Liver (tissue), 9 donors: Measurements from ENCODE around the gene UTF1. TPM values are rescaled to one million over a fixed set of nuclear protein-coding genes. Genes with fewer than 3 reads are reported as not detected.

ENCODE experiments used
- DNase-seq: peaks from one replicate; pipeline ENCODE4 v3.0.0-alpha.2; 2017; ENCODE audit warnings: low spot score
- H3K27ac ChIP-seq, 2 donors: one replicate each; pipeline ENCODE4 v1.7.0; 2013; ENCODE audit warnings: inconsistent platforms in 2 of 2, low read length in 2 of 2, control low read depth in 1 of 2, low read depth in 1 of 2, mild to moderate bottlenecking in 1 of 2
- H3K27me3 ChIP-seq, 4 donors: one replicate each; pipeline versions ENCODE4 v1.6.1 to v1.7.0; 2013; ENCODE audit warnings: low read length in 3 of 4, inconsistent platforms in 1 of 4, mild to moderate bottlenecking in 1 of 4, moderate library complexity in 1 of 4; ENCODE audit not compliant: control insufficient read depth in 4 of 4, insufficient read depth in 4 of 4
- H3K36me3 ChIP-seq, 4 donors: one replicate each; pipeline versions ENCODE4 v1.6.1 to v1.7.0; 2013; ENCODE audit warnings: low read length in 3 of 4, mild to moderate bottlenecking in 3 of 4, low read depth in 1 of 4, moderate library complexity in 1 of 4; ENCODE audit not compliant: control insufficient read depth in 4 of 4, insufficient read depth in 3 of 4
- H3K4me1 ChIP-seq, 4 donors: one replicate each; pipeline versions ENCODE4 v1.6.1 to v1.7.0; 2013; ENCODE audit warnings: low read length in 3 of 4, mild to moderate bottlenecking in 3 of 4, moderate library complexity in 1 of 4; ENCODE audit not compliant: control insufficient read depth in 4 of 4, insufficient read depth in 4 of 4
- H3K4me3 ChIP-seq, 3 donors: one replicate each; pipeline versions ENCODE4 v1.6.1 to v1.7.0; 2013; ENCODE audit warnings: low read length in 3 of 3, control low read depth in 1 of 3, low read depth in 1 of 3, mild to moderate bottlenecking in 1 of 3
- H3K9ac ChIP-seq, 2 donors: one replicate each; pipeline ENCODE4 v1.7.0; 2013; ENCODE audit warnings: low read length in 2 of 2, mild to moderate bottlenecking in 2 of 2, moderate library complexity in 2 of 2, control low read depth in 1 of 2, low read depth in 1 of 2
- H3K9me3 ChIP-seq, 4 donors: one replicate each; pipeline versions ENCODE4 v1.6.1 to v1.7.0; 2013; ENCODE audit warnings: low read length in 3 of 4; ENCODE audit not compliant: control insufficient read depth in 4 of 4
- EGR1 ChIP-seq, 2 donors: IDR thresholded peaks; 2 replicates each; pipeline ENCODE4 v1.6.1; 2016 to 2018; ENCODE audit warnings: antibody characterized with exemption in 2 of 2, low read depth in 2 of 2
- FOXA1 ChIP-seq: IDR thresholded peaks from 2 replicates; pipeline ENCODE4 v1.6.1; 2016; ENCODE audit warnings: antibody characterized with exemption
- FOXA2 ChIP-seq: IDR thresholded peaks from 2 replicates; pipeline ENCODE4 v1.6.1; 2016; ENCODE audit warnings: antibody characterized with exemption
- GABPA ChIP-seq, 2 donors: IDR thresholded peaks in 1 of 2; conservative IDR thresholded peaks in 1 of 2; 2 replicates each; pipeline ENCODE4 v1.6.1; 2016; ENCODE audit warnings: antibody characterized with exemption in 2 of 2, mild to moderate bottlenecking in 1 of 2, moderate library complexity in 1 of 2
- HNF4A ChIP-seq, 2 donors: conservative IDR thresholded peaks; 2 replicates each; pipeline ENCODE4 v1.6.1; 2016; ENCODE audit warnings: antibody characterized with exemption in 2 of 2, mild to moderate bottlenecking in 2 of 2
- HNF4G ChIP-seq: IDR thresholded peaks from 2 replicates; pipeline ENCODE4 v1.6.1; 2016; ENCODE audit warnings: antibody characterized with exemption
- JUND ChIP-seq, 2 donors: IDR thresholded peaks; 2 replicates each; pipeline ENCODE4 v1.6.1; 2016; ENCODE audit warnings: antibody characterized with exemption in 2 of 2
- NR2F2 ChIP-seq: IDR thresholded peaks from 2 replicates; pipeline ENCODE4 v1.6.1; 2016; ENCODE audit warnings: antibody characterized with exemption
- RAD21 ChIP-seq, 2 donors: IDR thresholded peaks; 2 replicates each; pipeline ENCODE4 v1.6.1; 2016; ENCODE audit warnings: antibody characterized with exemption in 2 of 2, mild to moderate bottlenecking in 2 of 2
- RXRA ChIP-seq, 2 donors: IDR thresholded peaks; 2 replicates each; pipeline ENCODE4 v1.6.1; 2017 to 2018; ENCODE audit warnings: antibody characterized with exemption in 2 of 2, mild to moderate bottlenecking in 1 of 2
- SP1 ChIP-seq: IDR thresholded peaks from 2 replicates; pipeline ENCODE4 v1.6.1; 2018; ENCODE audit warnings: antibody characterized with exemption, mild to moderate bottlenecking
- TAF1 ChIP-seq: conservative IDR thresholded peaks from 2 replicates; pipeline ENCODE4 v1.6.1; 2016; ENCODE audit warnings: antibody characterized with exemption, mild to moderate bottlenecking
- YY1 ChIP-seq: IDR thresholded peaks from 2 replicates; pipeline ENCODE4 v1.6.1; 2016; ENCODE audit warnings: antibody characterized with exemption, mild to moderate bottlenecking
- WGBS: extraction: QIAGEN DNeasy Blood & Tissue Kit; methylation state at CpG from one replicate; pipeline ENCODE4 v1.1.7; 2013; 5-methylcytosine and 5-hydroxymethylcytosine counted together
- polyA plus RNA-seq, 2 donors: library from polyadenylated mRNA; stranded (reverse) in 1 of 2; unstranded in 1 of 2; fragments of 200-250 nt in 1 of 2; fragments of >200 nt in 1 of 2; fragmentation: Nextera tagmentation in 1 of 2; extraction: Ambion mirVana in 1 of 2; gene quantifications; one replicate each; pipeline versions ENCODE4 v1.2.1 to v1.2.3, GENCODE V29; 2013 to 2015
- total RNA-seq, 2 donors: library from RNA; depleted of rRNA; stranded (reverse); fragments of >200 nt; gene quantifications; one replicate each; pipeline ENCODE4 v1.2.3, GENCODE V29; 2014
- TF ChIP-seq, protein P1 (sequence below): IDR thresholded peaks from 2 replicates; pipeline ENCODE4 v1.6.1; 2016; ENCODE audit warnings: antibody characterized with exemption, mild to moderate bottlenecking
- TF ChIP-seq, protein P2 (sequence below): IDR thresholded peaks from 2 replicates; pipeline ENCODE4 v1.6.1; 2016; ENCODE audit warnings: antibody characterized with exemption
- TF ChIP-seq, protein P3 (sequence below): IDR thresholded peaks from 2 replicates; pipeline ENCODE4 v1.6.1; 2016; ENCODE audit warnings: antibody characterized with exemption
- TF ChIP-seq, protein P4 (sequence below): IDR thresholded peaks from 2 replicates; pipeline ENCODE4 v1.6.1; 2016; ENCODE audit warnings: antibody characterized with exemption
- TF ChIP-seq, protein P5 (sequence below): fragments of 150-350 bp; IDR thresholded peaks from 2 replicates; pipeline ENCODE4 v1.5.1; 2017; ENCODE audit warnings: improper control_type of control experiment, low read depth, low read length; ENCODE audit not compliant: missing input control
- donor health status: healthy.
- donor health status: healthy.
- donor health status: healthy.
- donor health status: healthy.
- donor health status: healthy.

Gene UTF1
- total and polyA plus RNA-seq, 4 donors = not detected

DNA sequence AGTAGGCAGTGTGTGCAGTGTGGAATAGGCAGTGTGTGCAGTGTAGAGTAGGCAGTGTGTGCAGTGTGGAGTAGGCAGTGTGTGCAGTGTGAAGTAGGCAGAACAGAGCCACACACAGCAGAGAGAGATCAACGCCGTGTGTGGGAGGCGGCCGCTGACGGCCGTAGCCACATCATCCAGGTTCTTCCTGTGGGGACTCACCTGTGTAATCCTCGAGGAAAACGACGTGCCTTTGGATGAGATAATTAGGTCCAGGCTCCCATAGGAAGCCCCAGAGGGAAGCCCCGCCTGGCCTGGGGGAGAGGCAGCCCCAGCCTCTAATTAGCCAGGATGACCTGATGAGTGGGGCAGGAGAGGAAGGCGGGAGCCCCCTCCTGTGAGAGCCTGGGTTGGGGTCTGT lies 44.6 kb upstream of the UTF1 start:
- no peak for DNase-seq
- H3K4me3 ChIP-seq = no peak overlapping the region
- H3K9ac ChIP-seq = no peak overlapping the region
- no peak overlapping the region for H3K27ac ChIP-seq
- TF ChIP-seq HNF4A (conservative IDR thresholded peaks at IDR 0.05) = no peak
- TF ChIP-seq RAD21 (IDR thresholded peaks at IDR 0.05) = no peak
- no peak for TF ChIP-seq EGR1 (IDR thresholded peaks at IDR 0.05; ENCODE audit: low read depth in 2 of 2)
- TF ChIP-seq, protein P1, sequence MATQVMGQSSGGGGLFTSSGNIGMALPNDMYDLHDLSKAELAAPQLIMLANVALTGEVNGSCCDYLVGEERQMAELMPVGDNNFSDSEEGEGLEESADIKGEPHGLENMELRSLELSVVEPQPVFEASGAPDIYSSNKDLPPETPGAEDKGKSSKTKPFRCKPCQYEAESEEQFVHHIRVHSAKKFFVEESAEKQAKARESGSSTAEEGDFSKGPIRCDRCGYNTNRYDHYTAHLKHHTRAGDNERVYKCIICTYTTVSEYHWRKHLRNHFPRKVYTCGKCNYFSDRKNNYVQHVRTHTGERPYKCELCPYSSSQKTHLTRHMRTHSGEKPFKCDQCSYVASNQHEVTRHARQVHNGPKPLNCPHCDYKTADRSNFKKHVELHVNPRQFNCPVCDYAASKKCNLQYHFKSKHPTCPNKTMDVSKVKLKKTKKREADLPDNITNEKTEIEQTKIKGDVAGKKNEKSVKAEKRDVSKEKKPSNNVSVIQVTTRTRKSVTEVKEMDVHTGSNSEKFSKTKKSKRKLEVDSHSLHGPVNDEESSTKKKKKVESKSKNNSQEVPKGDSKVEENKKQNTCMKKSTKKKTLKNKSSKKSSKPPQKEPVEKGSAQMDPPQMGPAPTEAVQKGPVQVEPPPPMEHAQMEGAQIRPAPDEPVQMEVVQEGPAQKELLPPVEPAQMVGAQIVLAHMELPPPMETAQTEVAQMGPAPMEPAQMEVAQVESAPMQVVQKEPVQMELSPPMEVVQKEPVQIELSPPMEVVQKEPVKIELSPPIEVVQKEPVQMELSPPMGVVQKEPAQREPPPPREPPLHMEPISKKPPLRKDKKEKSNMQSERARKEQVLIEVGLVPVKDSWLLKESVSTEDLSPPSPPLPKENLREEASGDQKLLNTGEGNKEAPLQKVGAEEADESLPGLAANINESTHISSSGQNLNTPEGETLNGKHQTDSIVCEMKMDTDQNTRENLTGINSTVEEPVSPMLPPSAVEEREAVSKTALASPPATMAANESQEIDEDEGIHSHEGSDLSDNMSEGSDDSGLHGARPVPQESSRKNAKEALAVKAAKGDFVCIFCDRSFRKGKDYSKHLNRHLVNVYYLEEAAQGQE = no peak
- no peak for TF ChIP-seq TAF1
- TF ChIP-seq, protein P2, sequence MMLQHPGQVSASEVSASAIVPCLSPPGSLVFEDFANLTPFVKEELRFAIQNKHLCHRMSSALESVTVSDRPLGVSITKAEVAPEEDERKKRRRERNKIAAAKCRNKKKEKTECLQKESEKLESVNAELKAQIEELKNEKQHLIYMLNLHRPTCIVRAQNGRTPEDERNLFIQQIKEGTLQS = no peak
- no peak for TF ChIP-seq GABPA (IDR thresholded peaks at IDR 0.05 in 1 of 2, conservative IDR thresholded peaks at IDR 0.05 in 1 of 2)
- TF ChIP-seq JUND (IDR thresholded peaks at IDR 0.05) = no peak
- TF ChIP-seq, protein P3, sequence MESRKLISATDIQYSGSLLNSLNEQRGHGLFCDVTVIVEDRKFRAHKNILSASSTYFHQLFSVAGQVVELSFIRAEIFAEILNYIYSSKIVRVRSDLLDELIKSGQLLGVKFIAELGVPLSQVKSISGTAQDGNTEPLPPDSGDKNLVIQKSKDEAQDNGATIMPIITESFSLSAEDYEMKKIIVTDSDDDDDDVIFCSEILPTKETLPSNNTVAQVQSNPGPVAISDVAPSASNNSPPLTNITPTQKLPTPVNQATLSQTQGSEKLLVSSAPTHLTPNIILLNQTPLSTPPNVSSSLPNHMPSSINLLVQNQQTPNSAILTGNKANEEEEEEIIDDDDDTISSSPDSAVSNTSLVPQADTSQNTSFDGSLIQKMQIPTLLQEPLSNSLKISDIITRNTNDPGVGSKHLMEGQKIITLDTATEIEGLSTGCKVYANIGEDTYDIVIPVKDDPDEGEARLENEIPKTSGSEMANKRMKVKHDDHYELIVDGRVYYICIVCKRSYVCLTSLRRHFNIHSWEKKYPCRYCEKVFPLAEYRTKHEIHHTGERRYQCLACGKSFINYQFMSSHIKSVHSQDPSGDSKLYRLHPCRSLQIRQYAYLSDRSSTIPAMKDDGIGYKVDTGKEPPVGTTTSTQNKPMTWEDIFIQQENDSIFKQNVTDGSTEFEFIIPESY = no peak
- TF ChIP-seq SP1 = no peak
- TF ChIP-seq FOXA2 = no peak
- WGBS = 83% methylated on average over 11 of the region's 11 CpGs
- H3K27me3 ChIP-seq = no peaks in the 10 kb centered on the region
- H3K9me3 ChIP-seq = no peaks in the 10 kb centered on the region
- H3K36me3 ChIP-seq = peaks cover 0 to 5% (median 0%) of the 10 kb centered on the region in 4 donors
- H3K4me1 ChIP-seq = no peaks in the 10 kb centered on the region

DNA sequence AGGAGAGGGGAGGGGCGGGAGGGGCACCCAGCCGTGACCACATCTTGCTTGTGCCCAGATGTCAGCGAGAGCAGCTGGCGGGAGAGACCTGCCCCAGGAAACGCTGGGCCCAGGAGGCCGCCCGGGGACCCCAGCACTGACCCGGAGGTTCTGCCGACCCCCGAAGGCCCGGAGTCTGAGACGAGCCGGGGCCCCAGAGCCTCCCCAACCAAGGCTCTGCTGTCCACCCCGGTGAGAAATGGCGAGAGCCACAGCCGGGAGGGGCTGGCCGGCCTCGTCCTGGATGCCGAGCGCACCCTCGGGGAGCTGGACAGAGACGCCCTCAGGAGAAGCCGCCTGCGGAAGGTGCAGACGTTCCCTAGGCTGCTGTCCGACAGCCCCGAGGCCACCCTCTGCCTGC lies 44.1 kb upstream of the UTF1 start:
- Histone ChIP-seq H3K27me3 (no peaks in the 10 kb centered on the region), H3K9me3 (no peaks in the 10 kb centered on the region), H3K4me3 (no peak overlapping the region), H3K36me3 (peaks cover 0 to 5% (median 0%) of the 10 kb centered on the region in 4 donors), H3K9ac (no peak overlapping the region), H3K27ac (no peak overlapping the region), H3K4me1 (no peaks in the 10 kb centered on the region)
- WGBS = 85% methylated on average over 27 of the region's 27 CpGs
- no peak for TF ChIP-seq NR2F2
- TF ChIP-seq, protein P2 = no peak
- TF ChIP-seq, protein P1 = no peak
- no peak for TF ChIP-seq HNF4G
- no peak for TF ChIP-seq HNF4A (conservative IDR thresholded peaks at IDR 0.05)
- TF ChIP-seq EGR1 (IDR thresholded peaks at IDR 0.05; ENCODE audit: low read depth in 2 of 2) = no peak
- TF ChIP-seq YY1 = no peak
- TF ChIP-seq, protein P4, sequence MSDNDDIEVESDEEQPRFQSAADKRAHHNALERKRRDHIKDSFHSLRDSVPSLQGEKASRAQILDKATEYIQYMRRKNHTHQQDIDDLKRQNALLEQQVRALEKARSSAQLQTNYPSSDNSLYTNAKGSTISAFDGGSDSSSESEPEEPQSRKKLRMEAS = no peak
- TF ChIP-seq FOXA2 = no peak
- TF ChIP-seq, protein P3 = no peak
- no peak for TF ChIP-seq RXRA (IDR thresholded peaks at IDR 0.05)
- TF ChIP-seq SP1 = no peak
- TF ChIP-seq GABPA (IDR thresholded peaks at IDR 0.05 in 1 of 2, conservative IDR thresholded peaks at IDR 0.05 in 1 of 2) = no peak
- TF ChIP-seq, protein P5, sequence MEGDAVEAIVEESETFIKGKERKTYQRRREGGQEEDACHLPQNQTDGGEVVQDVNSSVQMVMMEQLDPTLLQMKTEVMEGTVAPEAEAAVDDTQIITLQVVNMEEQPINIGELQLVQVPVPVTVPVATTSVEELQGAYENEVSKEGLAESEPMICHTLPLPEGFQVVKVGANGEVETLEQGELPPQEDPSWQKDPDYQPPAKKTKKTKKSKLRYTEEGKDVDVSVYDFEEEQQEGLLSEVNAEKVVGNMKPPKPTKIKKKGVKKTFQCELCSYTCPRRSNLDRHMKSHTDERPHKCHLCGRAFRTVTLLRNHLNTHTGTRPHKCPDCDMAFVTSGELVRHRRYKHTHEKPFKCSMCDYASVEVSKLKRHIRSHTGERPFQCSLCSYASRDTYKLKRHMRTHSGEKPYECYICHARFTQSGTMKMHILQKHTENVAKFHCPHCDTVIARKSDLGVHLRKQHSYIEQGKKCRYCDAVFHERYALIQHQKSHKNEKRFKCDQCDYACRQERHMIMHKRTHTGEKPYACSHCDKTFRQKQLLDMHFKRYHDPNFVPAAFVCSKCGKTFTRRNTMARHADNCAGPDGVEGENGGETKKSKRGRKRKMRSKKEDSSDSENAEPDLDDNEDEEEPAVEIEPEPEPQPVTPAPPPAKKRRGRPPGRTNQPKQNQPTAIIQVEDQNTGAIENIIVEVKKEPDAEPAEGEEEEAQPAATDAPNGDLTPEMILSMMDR = no peak
- no peak for TF ChIP-seq FOXA1
- no peak for TF ChIP-seq RAD21 (IDR thresholded peaks at IDR 0.05)
- TF ChIP-seq TAF1 = no peak
- DNase-seq = no peak
